Nephron progenitor cell (in vitro differentiated cells): ENCODE data around the gene SSX2B.
"Not testable (repeated sequence)": the region's sequence is repeated elsewhere in the genome, so short reads cannot be mapped to it uniquely, and the experiment has no call there.

ENCODE experiments used
- DNase-seq: peaks from one replicate; pipeline ENCODE4 v3.0.0; 2021
- H3K27ac Mint-ChIP-seq: 2 replicates; pipeline ENCODE4 v1.8.0; 2021; ENCODE audit warnings: mild to moderate bottlenecking, moderate library complexity, mixed read lengths
- H3K27me3 Mint-ChIP-seq: 2 replicates; pipeline ENCODE4 v1.8.0; 2021; ENCODE audit warnings: mild to moderate bottlenecking, low read depth, mixed read lengths; ENCODE audit not compliant: poor library complexity
- H3K36me3 Mint-ChIP-seq: 2 replicates; pipeline ENCODE4 v1.8.0; 2021; ENCODE audit warnings: low read depth, mixed read lengths
- H3K4me1 Mint-ChIP-seq: 2 replicates; pipeline ENCODE4 v1.8.0; 2021; ENCODE audit warnings: mixed read lengths
- H3K4me3 Mint-ChIP-seq: 2 replicates; pipeline ENCODE4 v1.8.0; 2021; ENCODE audit warnings: mild to moderate bottlenecking, moderate library complexity, mixed read lengths
- H3K9me3 Mint-ChIP-seq: 2 replicates; pipeline ENCODE4 v1.8.0; 2021; ENCODE audit warnings: mild to moderate bottlenecking, moderate library complexity, mixed read lengths

Gene SSX2B, protein sequence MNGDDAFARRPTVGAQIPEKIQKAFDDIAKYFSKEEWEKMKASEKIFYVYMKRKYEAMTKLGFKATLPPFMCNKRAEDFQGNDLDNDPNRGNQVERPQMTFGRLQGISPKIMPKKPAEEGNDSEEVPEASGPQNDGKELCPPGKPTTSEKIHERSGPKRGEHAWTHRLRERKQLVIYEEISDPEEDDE

DNA sequence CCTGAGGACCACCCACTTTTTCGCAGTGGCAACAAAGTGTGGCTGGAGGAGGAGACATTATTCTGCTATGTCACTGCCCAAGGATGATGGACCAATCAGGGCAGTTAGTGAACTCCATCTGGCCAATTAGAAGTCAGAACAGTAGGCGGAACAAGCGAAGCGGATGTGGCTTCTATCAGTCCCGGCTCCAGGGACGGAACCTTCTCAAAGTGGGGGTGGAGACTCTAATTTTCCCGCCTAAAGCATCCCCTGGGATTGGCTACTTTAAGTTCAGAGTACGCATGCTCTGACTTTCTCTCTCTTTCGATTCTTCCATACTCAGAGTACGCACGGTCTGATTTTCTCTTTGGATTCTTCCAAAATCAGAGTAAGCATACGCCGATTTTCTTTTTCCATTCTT is at the start of gene SSX2B:
TSS of gene SSX2B (plus strand) at position 301 of the 400 bp plus-strand sequence. CDS start 1,429 bp downstream, outside the sequence.
- H3K9me3 Mint-ChIP-seq, H3K27ac Mint-ChIP-seq, H3K27me3 Mint-ChIP-seq, H3K36me3 Mint-ChIP-seq, H3K4me3 Mint-ChIP-seq, DNase-seq, H3K4me1 Mint-ChIP-seq: not testable (repeated sequence)

DNA sequence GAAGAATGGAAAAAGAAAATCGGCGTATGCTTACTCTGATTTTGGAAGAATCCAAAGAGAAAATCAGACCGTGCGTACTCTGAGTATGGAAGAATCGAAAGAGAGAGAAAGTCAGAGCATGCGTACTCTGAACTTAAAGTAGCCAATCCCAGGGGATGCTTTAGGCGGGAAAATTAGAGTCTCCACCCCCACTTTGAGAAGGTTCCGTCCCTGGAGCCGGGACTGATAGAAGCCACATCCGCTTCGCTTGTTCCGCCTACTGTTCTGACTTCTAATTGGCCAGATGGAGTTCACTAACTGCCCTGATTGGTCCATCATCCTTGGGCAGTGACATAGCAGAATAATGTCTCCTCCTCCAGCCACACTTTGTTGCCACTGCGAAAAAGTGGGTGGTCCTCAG is 44.0 kb upstream of the SSX2B start, which contains the start of gene SSX2:
TSS of gene SSX2 (minus strand) at position 101 of the 400 bp plus-strand sequence. CDS start 1,429 bp downstream, outside the sequence.
- H3K4me3 Mint-ChIP-seq, H3K27me3 Mint-ChIP-seq, H3K27ac Mint-ChIP-seq, H3K9me3 Mint-ChIP-seq, DNase-seq, H3K4me1 Mint-ChIP-seq, H3K36me3 Mint-ChIP-seq: not testable (repeated sequence)

DNA sequence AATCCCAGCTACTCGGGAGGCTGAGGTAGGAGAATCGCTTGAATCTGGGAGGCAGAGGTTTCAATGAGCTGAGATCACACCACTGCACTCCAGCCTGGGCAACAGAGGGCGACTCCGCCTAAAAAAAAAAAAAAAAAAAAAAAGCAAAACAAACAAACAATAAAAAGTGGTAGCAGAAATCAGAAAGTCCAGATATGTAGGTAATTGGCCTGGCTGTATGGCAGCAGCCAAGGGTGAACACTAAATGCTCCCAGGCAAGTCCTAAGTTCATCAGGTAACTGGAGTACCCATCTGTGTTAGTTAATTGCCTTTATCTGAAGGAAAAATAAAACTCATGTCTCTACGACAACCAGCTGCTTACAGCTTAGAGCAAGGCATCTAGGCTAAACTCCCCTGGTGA is 14.9 kb downstream of the SSX2B start:
- not testable (repeated sequence) for H3K9me3 Mint-ChIP-seq, H3K4me1 Mint-ChIP-seq, H3K27ac Mint-ChIP-seq, DNase-seq, H3K36me3 Mint-ChIP-seq, H3K27me3 Mint-ChIP-seq, H3K4me3 Mint-ChIP-seq

DNA sequence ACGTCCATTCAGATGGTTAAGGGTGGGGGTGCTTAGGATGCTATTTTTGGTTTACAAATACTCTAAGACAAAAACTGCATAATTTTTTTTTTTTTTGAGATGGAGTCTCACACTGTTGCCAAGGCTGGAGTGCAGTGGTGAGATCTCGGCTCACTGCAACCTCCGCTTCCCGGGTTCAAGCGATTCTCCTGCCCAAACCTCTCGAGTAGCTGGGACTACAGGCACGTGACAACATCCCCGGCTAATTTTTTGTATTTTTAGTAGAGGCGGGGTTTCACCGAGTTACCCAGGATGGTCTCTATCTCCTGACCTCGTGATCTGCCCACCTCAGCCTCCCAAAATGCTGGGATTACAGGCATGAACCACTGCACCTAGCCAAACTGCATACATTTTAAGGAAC is 22.5 kb downstream of the SSX2B start:
- H3K4me3 Mint-ChIP-seq, H3K9me3 Mint-ChIP-seq, DNase-seq, H3K27me3 Mint-ChIP-seq, H3K27ac Mint-ChIP-seq, H3K36me3 Mint-ChIP-seq, H3K4me1 Mint-ChIP-seq: not testable (repeated sequence)

DNA sequence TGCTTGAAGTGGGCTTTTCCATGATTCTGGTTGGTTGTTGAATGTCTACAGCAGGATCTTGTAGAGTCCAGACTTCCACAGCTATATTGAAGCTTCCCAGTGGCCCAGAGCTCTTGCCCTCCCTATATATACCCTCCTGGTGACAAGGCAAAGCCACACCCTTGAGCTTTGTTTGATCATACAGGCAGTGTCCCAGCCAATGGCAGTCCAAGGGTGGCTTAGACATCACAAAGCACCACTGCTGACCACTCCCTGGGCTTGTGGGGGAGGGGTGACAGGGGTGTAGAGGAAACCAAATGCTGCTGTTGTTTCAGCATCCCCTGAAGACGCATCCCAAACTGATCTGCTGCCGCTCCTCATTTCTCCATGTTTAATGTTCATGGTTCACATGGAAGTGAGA is 46.3 kb downstream of the SSX2B start, which contains the start of gene SPANXN5:
TSS of gene SPANXN5 (minus strand) at position 101 of the 400 bp plus-strand sequence. CDS start at position 22, 79 bp downstream.
- not testable (repeated sequence) for DNase-seq, H3K36me3 Mint-ChIP-seq, H3K4me1 Mint-ChIP-seq, H3K4me3 Mint-ChIP-seq, H3K27ac Mint-ChIP-seq, H3K27me3 Mint-ChIP-seq
- peaks cover 42% of the 10 kb centered on the region for H3K9me3 Mint-ChIP-seq

DNA sequence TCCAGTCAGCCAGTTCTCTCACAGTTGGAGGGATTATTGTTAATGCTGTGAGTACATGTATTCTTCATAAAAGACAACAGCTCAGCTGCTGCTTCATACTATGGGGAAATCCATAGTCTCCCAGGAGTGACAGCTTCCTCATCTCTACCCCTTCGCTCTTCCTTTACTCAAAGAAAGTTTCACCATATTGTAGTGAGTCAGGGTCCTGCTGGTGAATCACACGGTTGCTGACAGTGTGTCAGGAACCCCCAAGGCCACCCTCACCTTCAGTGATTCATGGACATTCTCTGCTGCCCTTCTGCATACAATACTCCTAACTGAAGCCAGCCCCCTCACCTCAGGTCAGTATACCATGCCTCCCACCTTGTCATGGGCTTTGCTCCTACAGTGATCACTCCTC is 53.8 kb downstream of the SSX2B start:
- H3K27ac Mint-ChIP-seq, DNase-seq, H3K36me3 Mint-ChIP-seq, H3K4me3 Mint-ChIP-seq, H3K4me1 Mint-ChIP-seq, H3K27me3 Mint-ChIP-seq: not testable (repeated sequence)
- peaks cover 26% of the 10 kb centered on the region for H3K9me3 Mint-ChIP-seq
